PFSK-1 (cell line): ENCODE measurements around the gene TRRAP.

Experiments
- FOXP2 ChIP-seq: optimal IDR thresholded peaks from 2 replicates; pipeline ENCODE3; 2011; ENCODE audit warnings: borderline replicate concordance, control low read depth, inconsistent platforms; ENCODE audit not compliant: insufficient read depth; ENCODE audit errors: extremely low read length, extremely low read depth
- POLR2AphosphoS5 ChIP-seq: IDR thresholded peaks from 2 replicates; pipeline ENCODE4 v1.6.1; 2012; ENCODE audit warnings: low read depth, mild to moderate bottlenecking, control low read depth, low read length, moderate library complexity
- REST ChIP-seq, 2 experiments: IDR thresholded peaks; 2 replicates each; pipeline versions ENCODE4 v1.6.1 to v1.8.0; 2011 to 2012; ENCODE audit warnings: low read depth in 2 of 2, low read length in 2 of 2, control low read depth in 1 of 2, inconsistent platforms in 1 of 2, mild to moderate bottlenecking in 1 of 2, moderate library complexity in 1 of 2; ENCODE audit not compliant: insufficient read depth in 1 of 2
- SIN3A ChIP-seq: IDR thresholded peaks from 2 replicates; pipeline ENCODE4 v1.6.1; 2012; ENCODE audit warnings: mild to moderate bottlenecking, low read length, moderate library complexity, borderline replicate concordance; ENCODE audit not compliant: insufficient read depth
- TAF1 ChIP-seq: IDR thresholded peaks from 2 replicates; pipeline ENCODE4 v1.6.1; 2012; ENCODE audit warnings: low read length, control low read depth, borderline replicate concordance; ENCODE audit not compliant: insufficient read depth

The TRRAP gene

DNA sequence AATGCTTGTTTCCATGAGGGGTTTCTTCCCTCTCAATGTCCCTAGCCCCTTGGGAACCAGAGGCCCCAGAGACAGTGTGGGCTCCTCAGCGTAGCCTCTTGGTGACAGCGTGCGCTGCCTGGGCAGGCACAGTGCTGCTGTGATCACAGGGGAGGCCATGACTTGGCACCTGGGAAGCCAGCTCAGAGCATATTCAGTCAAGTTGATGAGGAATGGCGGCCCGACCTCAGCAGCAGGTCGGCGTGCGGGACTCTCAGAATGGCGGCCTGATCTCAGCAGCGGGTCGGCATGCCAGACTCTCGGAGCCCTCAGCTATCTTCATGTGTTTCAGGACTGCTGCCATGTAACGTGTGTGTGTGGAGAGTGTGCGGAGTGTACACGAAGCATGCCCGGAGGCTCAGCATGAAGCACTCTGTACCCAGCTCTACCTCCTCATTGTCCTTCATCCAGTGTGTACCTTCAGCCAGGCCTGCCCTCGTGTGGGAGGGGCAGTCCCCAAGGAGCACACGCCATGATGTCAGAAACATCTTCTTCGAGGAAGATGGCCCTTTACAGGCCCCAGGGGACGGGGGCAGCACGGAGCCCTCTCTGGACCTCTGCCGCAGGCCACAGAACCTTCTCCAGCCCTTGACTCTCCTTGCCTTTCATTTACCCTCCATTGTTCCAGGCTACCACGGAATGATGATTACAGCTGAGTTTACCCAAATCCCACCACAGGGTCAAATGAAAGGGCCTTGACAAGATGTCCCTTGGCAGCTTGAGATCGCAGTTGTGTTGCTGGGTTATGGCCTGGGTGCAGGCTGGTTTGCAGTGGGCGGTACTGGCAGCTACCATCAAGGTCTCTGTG is 135.2 kb downstream of the TRRAP start:
- no peak for TF ChIP-seq SIN3A
- TF ChIP-seq REST (IDR thresholded peaks at IDR 0.05; ENCODE audit: insufficient read depth in 1 of 2, low read depth in 2 of 2, low read length in 2 of 2) = no peak
- TF ChIP-seq POLR2AphosphoS5 = no peak
- no peak for TF ChIP-seq TAF1
- TF ChIP-seq FOXP2 = no peak

GRCh38 chr7:99014113-99014985 is 136.0 kb downstream of the TRRAP start:
- TF ChIP-seq REST (IDR thresholded peaks at IDR 0.05; ENCODE audit: insufficient read depth in 1 of 2, low read depth in 2 of 2, low read length in 2 of 2) = no peak
- TF ChIP-seq TAF1 = no peak
- no peak for TF ChIP-seq SIN3A

GRCh38 chr7:99016196-99016595 is 137.9 kb downstream of the TRRAP start:
- TF ChIP-seq REST (IDR thresholded peaks at IDR 0.05; ENCODE audit: insufficient read depth in 1 of 2, low read depth in 2 of 2, low read length in 2 of 2) (no peak), FOXP2 (no peak)

GRCh38 chr7:99019523-99020412 is 141.4 kb downstream of the TRRAP start:
- TF ChIP-seq FOXP2 = no peak
- no peak for TF ChIP-seq TAF1
- no peak for TF ChIP-seq REST (IDR thresholded peaks at IDR 0.05; ENCODE audit: insufficient read depth in 1 of 2, low read depth in 2 of 2, low read length in 2 of 2)
- no peak for TF ChIP-seq POLR2AphosphoS5
- no peak for TF ChIP-seq SIN3A
